ENCODE results near the gene DCP1B. TPM values are rescaled to one million over a fixed set of nuclear protein-coding genes. Genes with fewer than 3 reads are reported as not detected.

DCP1B gene
- total and polyA plus RNA-seq, 2 experiments from 2014 or later: 13.4 to 20.9 TPM

GRCh38 chr12:1992732-1993131 lies 11.5 kb downstream of the DCP1B start:
- DNase-seq (ENCODE audit: low spot score): no peak
- TF ChIP-seq EZH2 (IDR thresholded peaks at IDR 0.05; ENCODE audit: borderline replicate concordance): no peak
- TF ChIP-seq, protein P1, sequence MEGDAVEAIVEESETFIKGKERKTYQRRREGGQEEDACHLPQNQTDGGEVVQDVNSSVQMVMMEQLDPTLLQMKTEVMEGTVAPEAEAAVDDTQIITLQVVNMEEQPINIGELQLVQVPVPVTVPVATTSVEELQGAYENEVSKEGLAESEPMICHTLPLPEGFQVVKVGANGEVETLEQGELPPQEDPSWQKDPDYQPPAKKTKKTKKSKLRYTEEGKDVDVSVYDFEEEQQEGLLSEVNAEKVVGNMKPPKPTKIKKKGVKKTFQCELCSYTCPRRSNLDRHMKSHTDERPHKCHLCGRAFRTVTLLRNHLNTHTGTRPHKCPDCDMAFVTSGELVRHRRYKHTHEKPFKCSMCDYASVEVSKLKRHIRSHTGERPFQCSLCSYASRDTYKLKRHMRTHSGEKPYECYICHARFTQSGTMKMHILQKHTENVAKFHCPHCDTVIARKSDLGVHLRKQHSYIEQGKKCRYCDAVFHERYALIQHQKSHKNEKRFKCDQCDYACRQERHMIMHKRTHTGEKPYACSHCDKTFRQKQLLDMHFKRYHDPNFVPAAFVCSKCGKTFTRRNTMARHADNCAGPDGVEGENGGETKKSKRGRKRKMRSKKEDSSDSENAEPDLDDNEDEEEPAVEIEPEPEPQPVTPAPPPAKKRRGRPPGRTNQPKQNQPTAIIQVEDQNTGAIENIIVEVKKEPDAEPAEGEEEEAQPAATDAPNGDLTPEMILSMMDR (IDR thresholded peaks at IDR 0.05; ENCODE audit: poor library complexity): no peak
- WGBS (ENCODE audit: low lambda C conversion rate, missing lambda C conversion rate): 96% methylated on average over 3 of the region's 3 CpGs
- Histone ChIP-seq H3K27me3 (no peaks in the 10 kb centered on the region), H3K4me2 (peak overlapping the region; percentile 44), H3K27ac (peak overlapping the region; percentile 75), H3K9me2 (replicated peaks; ENCODE audit: insufficient read depth) (no peaks in the 10 kb centered on the region), H3K79me2 (peaks cover 13% of the 10 kb centered on the region), H3K4me1 (ENCODE audit: insufficient read depth) (peaks cover 23% of the 10 kb centered on the region), H4K20me1 (ENCODE audit: insufficient read depth, poor library complexity, severe bottlenecking) (no peaks in the 10 kb centered on the region), H3K36me3 (replicated peaks; ENCODE audit: insufficient read depth, low read depth) (peaks cover 5% of the 10 kb centered on the region), H3K4me3 (no peak overlapping the region), H2AFZ (no peak overlapping the region), H3K9me3 (ENCODE audit: low read depth) (peaks cover 8% of the 10 kb centered on the region)

- Histone ChIP-seq H3K9me3 (ENCODE audit: low read depth) (peaks cover 31% of the 10 kb centered on the region), H3K4me3 (no peak overlapping the region), H3K79me2 (peaks cover 7% of the 10 kb centered on the region), H3K36me3 (replicated peaks; ENCODE audit: insufficient read depth, low read depth) (peaks cover 8% of the 10 kb centered on the region), H3K27ac (no peak overlapping the region), H3K4me1 (ENCODE audit: insufficient read depth) (peaks cover 16% of the 10 kb centered on the region), H3K9me2 (replicated peaks; ENCODE audit: insufficient read depth) (no peaks in the 10 kb centered on the region), H3K27me3 (no peaks in the 10 kb centered on the region), H3K4me2 (no peak overlapping the region), H4K20me1 (ENCODE audit: insufficient read depth, poor library complexity, severe bottlenecking) (no peaks in the 10 kb centered on the region), H2AFZ (no peak overlapping the region)
- TF ChIP-seq EZH2phosphoT487 (IDR thresholded peaks at IDR 0.05; ENCODE audit: low read depth, severe bottlenecking, unreplicated experiment) (no peak), EZH2 (IDR thresholded peaks at IDR 0.05; ENCODE audit: borderline replicate concordance) (no peak)
- TF ChIP-seq, protein P1 (IDR thresholded peaks at IDR 0.05; ENCODE audit: poor library complexity): no peak
- DNase-seq (ENCODE audit: low spot score): no peak
- WGBS (ENCODE audit: low lambda C conversion rate, missing lambda C conversion rate): 97% methylated on average over 4 of the region's 4 CpGs
Measured at GRCh38 chr12:1989111-1989510, 15.1 kb downstream of the DCP1B start.

- no peaks in the 10 kb centered on the region for H3K9me2 ChIP-seq (replicated peaks; ENCODE audit: insufficient read depth)
- no peak overlapping the region for H3K4me3 ChIP-seq
- peaks cover 33% of the 10 kb centered on the region for H3K9me3 ChIP-seq (ENCODE audit: low read depth)
- no peaks in the 10 kb centered on the region for H3K79me2 ChIP-seq
- no peaks in the 10 kb centered on the region for H3K27me3 ChIP-seq
- H3K4me2 ChIP-seq: no peak overlapping the region
- TF ChIP-seq, protein P1 (IDR thresholded peaks at IDR 0.05; ENCODE audit: poor library complexity): no peak
- no peak for TF ChIP-seq EZH2phosphoT487 (IDR thresholded peaks at IDR 0.05; ENCODE audit: low read depth, severe bottlenecking, unreplicated experiment)
- no peak for TF ChIP-seq EZH2 (IDR thresholded peaks at IDR 0.05; ENCODE audit: borderline replicate concordance)
- peaks cover 8% of the 10 kb centered on the region for H3K36me3 ChIP-seq (replicated peaks; ENCODE audit: insufficient read depth, low read depth)
- H4K20me1 ChIP-seq (ENCODE audit: insufficient read depth, poor library complexity, severe bottlenecking): no peaks in the 10 kb centered on the region
- H3K27ac ChIP-seq: no peak overlapping the region
- no peaks in the 10 kb centered on the region for H3K4me1 ChIP-seq (ENCODE audit: insufficient read depth)
- DNase-seq (ENCODE audit: low spot score): no peak
- H2AFZ ChIP-seq: no peak overlapping the region
Measured at GRCh38 chr12:1984759-1985158, 19.5 kb downstream of the DCP1B start.

DNA sequence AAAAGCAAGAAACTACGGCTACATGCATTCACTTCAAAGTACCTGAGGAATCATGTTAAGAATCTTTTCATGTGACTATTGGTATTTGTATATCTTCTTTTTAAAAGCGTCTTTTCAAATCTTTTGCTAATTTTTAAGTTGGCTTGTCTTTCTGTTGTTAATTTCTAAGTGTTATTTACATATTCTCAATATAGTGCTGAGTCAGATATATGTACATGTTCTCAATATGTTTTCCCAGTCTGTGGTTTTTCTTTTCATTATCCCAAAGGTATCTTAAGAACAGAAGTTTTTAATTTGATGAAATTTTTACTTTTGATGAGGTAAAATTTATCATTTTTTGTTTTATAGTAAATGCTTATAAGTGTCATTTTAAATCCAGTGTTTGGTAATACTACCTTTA lies 24.0 kb downstream of the DCP1B start:
- Histone ChIP-seq H3K4me2 (no peak overlapping the region), H3K4me1 (ENCODE audit: insufficient read depth) (peaks cover 18% of the 10 kb centered on the region), H3K9me2 (replicated peaks; ENCODE audit: insufficient read depth) (no peaks in the 10 kb centered on the region), H2AFZ (no peak overlapping the region), H3K9me3 (ENCODE audit: low read depth) (peaks cover 13% of the 10 kb centered on the region), H4K20me1 (ENCODE audit: insufficient read depth, poor library complexity, severe bottlenecking) (no peaks in the 10 kb centered on the region), H3K27me3 (no peaks in the 10 kb centered on the region), H3K79me2 (no peaks in the 10 kb centered on the region), H3K36me3 (replicated peaks; ENCODE audit: insufficient read depth, low read depth) (no peaks in the 10 kb centered on the region), H3K4me3 (no peak overlapping the region), H3K27ac (no peak overlapping the region)
- WGBS (ENCODE audit: low lambda C conversion rate, missing lambda C conversion rate): 94% methylated on average over 2 of the region's 2 CpGs
- TF ChIP-seq EZH2 (IDR thresholded peaks at IDR 0.05; ENCODE audit: borderline replicate concordance): no peak
- TF ChIP-seq, protein P1 (IDR thresholded peaks at IDR 0.05; ENCODE audit: poor library complexity): no peak
- no peak for TF ChIP-seq EZH2phosphoT487 (IDR thresholded peaks at IDR 0.05; ENCODE audit: low read depth, severe bottlenecking, unreplicated experiment)
- DNase-seq (ENCODE audit: low spot score): no peak

Measured in hepatocyte (in vitro differentiated cells).